CD8-positive, alpha-beta memory T cell (primary cell): ENCODE measurements around the gene ZNF319. TPM values are rescaled to one million over a fixed set of nuclear protein-coding genes. Genes with fewer than 3 reads are reported as not detected.
"Not testable (repeated sequence)": the region's sequence is repeated elsewhere in the genome, so short reads cannot be mapped to it uniquely, and the experiment has no call there.

ENCODE experiments used
- CTCF ChIA-PET: fragments of 350-600 bp; sonication (Branson Sonifier 250); formaldehyde crosslinking; loops from one replicate; lab custom pipeline; 2021; ENCODE audit warnings: antibody characterized with exemption; lab: Charles Lee
- POLR2A ChIA-PET: fragments of 350-600 bp; sonication (Branson Sonifier 250); formaldehyde crosslinking; loops from one replicate; lab custom pipeline; 2021; ENCODE audit warnings: antibody characterized with exemption; lab: Charles Lee
- DNase-seq, 5 donors: peaks; one replicate each; pipeline versions ENCODE4 v3.0.0 to v3.0.0-alpha.2; 2020 to 2022; ENCODE audit warnings: mixed read lengths in 1 of 5
- H3K27ac ChIP-seq: one replicate; pipeline ENCODE4 v1.7.0; 2013; ENCODE audit warnings: low read depth, mild to moderate bottlenecking, low read length, moderate library complexity
- H3K27me3 ChIP-seq: 2 replicates; pipeline ENCODE4 v1.7.0; 2013; ENCODE audit warnings: low read length, mild to moderate bottlenecking; ENCODE audit not compliant: insufficient read depth, poor library complexity, severe bottlenecking
- H3K36me3 ChIP-seq: 2 replicates; pipeline ENCODE4 v1.7.0; 2013; ENCODE audit warnings: mild to moderate bottlenecking, low read length, moderate library complexity; ENCODE audit not compliant: insufficient read depth
- H3K4me1 ChIP-seq: 2 replicates; pipeline ENCODE4 v1.7.0; 2013; ENCODE audit warnings: mild to moderate bottlenecking, low read length, moderate library complexity; ENCODE audit not compliant: insufficient read depth
- H3K4me3 ChIP-seq: 2 replicates; pipeline ENCODE4 v1.7.0; 2013; ENCODE audit warnings: mild to moderate bottlenecking, low read length
- H3K9me3 ChIP-seq: 2 replicates; pipeline ENCODE4 v1.7.0; 2013; ENCODE audit warnings: mild to moderate bottlenecking, low read length
- H3K27ac Mint-ChIP-seq, 8 donors: one replicate each; pipeline ENCODE4 v1.8.0; 2020 to 2021; ENCODE audit warnings: mixed read lengths in 8 of 8, mild to moderate bottlenecking in 6 of 8, inconsistent platforms in 3 of 8, moderate library complexity in 3 of 8
- H3K27me3 Mint-ChIP-seq, 2 donors: one replicate each; pipeline ENCODE4 v1.8.0; 2020 to 2021; ENCODE audit warnings: mixed read lengths in 2 of 2, mild to moderate bottlenecking in 1 of 2, moderate library complexity in 1 of 2
- H3K36me3 Mint-ChIP-seq, 3 donors: one replicate each; pipeline ENCODE4 v1.8.0; 2020 to 2021; ENCODE audit warnings: mixed read lengths in 3 of 3, inconsistent platforms in 1 of 3, mild to moderate bottlenecking in 1 of 3
- H3K4me1 Mint-ChIP-seq, 3 donors: one replicate each; pipeline ENCODE4 v1.8.0; 2020 to 2021; ENCODE audit warnings: mixed read lengths in 3 of 3, inconsistent platforms in 1 of 3, mild to moderate bottlenecking in 1 of 3
- H3K4me3 Mint-ChIP-seq, 7 donors: one replicate each; pipeline ENCODE4 v1.8.0; 2020 to 2021; ENCODE audit warnings: mixed read lengths in 7 of 7, mild to moderate bottlenecking in 6 of 7, moderate library complexity in 4 of 7, inconsistent platforms in 2 of 7
- H3K9me3 Mint-ChIP-seq, 5 donors: one replicate each; pipeline ENCODE4 v1.8.0; 2020 to 2022; ENCODE audit warnings: mixed read lengths in 5 of 5, mild to moderate bottlenecking in 3 of 5, moderate library complexity in 2 of 5, inconsistent platforms in 1 of 5
- polyA plus RNA-seq: library from polyadenylated mRNA; unstranded; fragments of 300-500 nt; fragmentation: Illumina TruSeq; gene quantifications from one replicate; pipeline ENCODE4 v1.2.3, GENCODE V29; 2021
- total RNA-seq, 2 experiments: library from RNA; stranded (reverse); gene quantifications; one replicate each; pipeline ENCODE4 v1.2.3, GENCODE V29; 2021

Gene ZNF319
- total and polyA plus RNA-seq, 3 experiments from 2014 or later, result 11.9 to 18.5 (median 12.8) TPM

DNA sequence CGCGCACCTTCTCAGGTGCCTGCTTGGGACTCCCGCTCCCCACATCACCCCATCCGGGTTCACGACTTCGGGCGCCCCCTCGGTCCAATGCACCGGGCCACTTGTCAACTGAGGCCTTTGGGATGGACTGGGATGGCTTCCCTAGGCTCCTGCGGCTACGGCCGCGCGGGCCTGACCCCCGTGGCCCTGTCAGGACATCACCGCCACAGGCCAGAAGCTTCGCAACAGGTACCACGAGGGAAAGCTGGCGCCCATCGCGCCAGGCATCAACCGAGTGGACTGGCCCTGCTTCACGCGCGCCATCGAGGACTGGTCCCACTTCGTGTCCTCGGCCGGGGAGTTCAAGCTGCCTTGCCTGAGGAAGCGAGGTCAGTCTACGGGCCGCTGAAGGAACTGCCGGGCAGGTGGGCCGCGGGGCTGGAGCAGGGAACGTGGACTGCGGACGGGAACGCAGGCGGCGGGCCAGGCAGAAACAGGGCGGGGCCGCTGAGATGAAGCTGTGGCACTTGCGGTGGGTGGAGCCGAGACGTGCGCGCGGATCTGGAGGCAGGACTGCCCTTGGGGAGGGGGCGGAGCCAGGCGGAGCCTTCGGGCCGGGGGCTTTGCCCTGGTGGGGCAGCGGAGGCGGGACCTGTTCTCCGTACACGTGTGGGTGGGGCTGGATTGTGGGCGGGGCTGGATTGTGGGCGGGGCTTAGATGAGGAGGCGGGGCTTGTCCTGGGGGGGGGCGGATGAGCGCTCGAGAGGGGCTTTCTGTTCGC is 15.8 kb downstream of the ZNF319 start:
- POLR2A ChIA-PET, result interaction anchor here (1.5 kb wide), 1 partner anchor 14 kb away, joined by 9 read pairs; no protein-coding TSS in a partner anchor
- Mint-ChIP-seq H3K27me3 (peaks cover 0 to 1% of the 10 kb centered on the region in 2 donors), H3K27ac (peak overlapping the region; percentile 47 to 94 (median 84))

DNA sequence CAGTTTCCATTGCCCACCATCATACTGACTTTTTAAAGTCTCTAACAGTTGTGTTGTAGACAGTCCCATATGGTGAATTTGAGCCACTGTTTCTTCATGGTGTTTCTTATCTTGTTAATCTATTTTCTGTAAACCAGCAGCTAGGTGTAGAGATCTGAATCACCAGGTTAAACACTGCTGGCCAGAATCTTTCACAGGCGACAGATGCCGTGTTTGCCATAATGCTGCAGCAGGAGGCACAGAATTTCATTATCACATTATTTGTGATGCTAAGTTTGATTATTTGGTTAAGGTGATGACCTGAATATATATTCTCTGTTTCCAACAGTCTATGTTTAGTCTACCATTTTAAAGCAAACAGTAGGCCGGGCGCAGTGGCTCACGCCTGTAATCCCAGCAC is 18.1 kb downstream of the ZNF319 start:
- ChIA-PET POLR2A (interaction anchor here (0.6 to 1.5 kb wide), 2 partner anchors 11 to 42 kb away, joined by 3 read pairs; no protein-coding TSS in a partner anchor), CTCF (no interaction called here)
- Mint-ChIP-seq H3K27ac (no peak overlapping the region), H3K36me3 (peaks cover 0 to 2% (median 0%) of the 10 kb centered on the region in 3 donors), H3K9me3 (no peaks in the 10 kb centered on the region), H3K27me3 (peaks cover 0 to 1% of the 10 kb centered on the region in 2 donors), H3K4me3 (peak overlapping the region in 1 of 7 donors; percentile 56), H3K4me1 (peaks cover 10 to 23% (median 15%) of the 10 kb centered on the region in 3 donors)
- Histone ChIP-seq H3K4me1 (peaks cover 14% of the 10 kb centered on the region), H3K4me3 (no peak overlapping the region), H3K27me3 (no peaks in the 10 kb centered on the region), H3K36me3 (no peaks in the 10 kb centered on the region), H3K27ac (no peak overlapping the region), H3K9me3 (no peaks in the 10 kb centered on the region)
- DNase-seq, result no peak

More for the DNA sequence above, 15.8 kb downstream of the ZNF319 start:
- Histone ChIP-seq H3K27ac (peak overlapping the region; percentile 38), H3K4me3 (peak overlapping the region; percentile 81), H3K9me3 (no peaks in the 10 kb centered on the region), H3K27me3 (no peaks in the 10 kb centered on the region), H3K4me1 (peaks cover 14% of the 10 kb centered on the region), H3K36me3 (no peaks in the 10 kb centered on the region)
- H3K4me3 Mint-ChIP-seq, result peak overlapping the region; percentile 87 to 94 (median 93)
- CTCF ChIA-PET, result interaction anchor here (1.3 to 1.8 kb wide), 3 partner anchors 15 to 86 kb away, joined by 3 to 8 read pairs (median 4); partner anchors contain the start of genes USB1 and ZNF319
- peaks cover 10 to 27% (median 15%) of the 10 kb centered on the region in 3 donors for H3K4me1 Mint-ChIP-seq
- peaks cover 0 to 2% (median 0%) of the 10 kb centered on the region in 3 donors for H3K36me3 Mint-ChIP-seq
- peak; percentile 88 to 95 (median 91) for DNase-seq
- H3K9me3 Mint-ChIP-seq, result no peaks in the 10 kb centered on the region

DNA sequence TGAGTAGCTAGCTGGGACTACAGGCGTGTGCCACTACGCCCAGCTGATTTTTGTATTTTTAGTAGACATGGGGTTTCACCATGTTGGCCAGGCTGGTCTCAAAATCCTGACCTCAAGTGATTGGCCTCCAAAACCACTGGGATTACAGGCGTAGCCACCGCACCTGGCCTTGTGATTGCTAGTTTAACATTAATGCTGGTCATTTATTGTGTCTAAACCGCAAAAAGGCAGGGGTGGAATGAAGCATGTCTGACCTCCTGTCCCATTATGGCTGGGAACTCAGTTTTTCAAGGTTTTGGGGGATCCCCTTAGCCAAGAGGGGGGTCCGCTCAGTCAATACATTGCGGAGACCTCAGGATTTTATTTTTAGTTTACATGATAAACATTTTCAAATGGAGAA is 18.8 kb downstream of the ZNF319 start:
- no peaks in the 10 kb centered on the region for H3K27me3 ChIP-seq
- no peaks in the 10 kb centered on the region for H3K36me3 ChIP-seq
- peak overlapping the region in 1 of 8 donors; percentile 16 for H3K27ac Mint-ChIP-seq
- H3K9me3 Mint-ChIP-seq, result no peaks in the 10 kb centered on the region
- H3K36me3 Mint-ChIP-seq, result peaks cover 0 to 2% (median 0%) of the 10 kb centered on the region in 3 donors
- H3K4me1 Mint-ChIP-seq, result peaks cover 8 to 23% (median 15%) of the 10 kb centered on the region in 3 donors
- H3K4me1 ChIP-seq, result peaks cover 14% of the 10 kb centered on the region
- peak overlapping the region in 1 of 7 donors; percentile 56 for H3K4me3 Mint-ChIP-seq
- ChIA-PET CTCF (no interaction called here), POLR2A (no interaction called here)
- no peaks in the 10 kb centered on the region for H3K9me3 ChIP-seq
- DNase-seq, result no peak
- H3K4me3 ChIP-seq, result no peak overlapping the region
- H3K27ac ChIP-seq, result no peak overlapping the region
- H3K27me3 Mint-ChIP-seq, result peaks cover 0 to 1% of the 10 kb centered on the region in 2 donors

DNA sequence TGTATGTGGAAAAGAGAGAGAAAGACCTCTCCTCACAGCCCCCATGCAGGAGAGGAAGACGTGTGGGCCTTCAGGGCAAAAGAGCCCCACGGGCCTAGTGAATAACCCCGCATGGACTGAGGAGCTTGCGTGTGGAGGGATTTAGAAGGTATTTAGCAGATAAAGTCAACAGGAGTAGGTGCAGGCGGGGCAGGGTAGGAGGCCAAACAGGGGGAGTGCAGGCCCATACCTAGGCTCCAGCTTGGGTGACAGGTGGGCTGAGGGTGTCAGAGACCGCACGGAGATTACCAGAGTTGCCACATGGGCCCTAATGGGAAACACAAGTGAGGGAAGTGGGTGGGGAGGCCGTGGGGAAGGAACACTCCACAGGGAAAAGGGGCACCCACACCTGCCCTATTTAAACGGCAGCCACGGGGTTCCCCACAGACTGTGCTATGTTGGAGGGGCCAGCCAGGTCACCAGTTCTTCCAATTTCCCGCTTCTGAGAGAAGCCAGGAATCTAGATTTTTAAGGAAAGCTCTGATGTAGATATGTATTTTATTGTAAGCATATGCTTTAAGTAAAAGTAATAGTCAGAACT is 21.4 kb downstream of the ZNF319 start:
- Mint-ChIP-seq H3K4me3 (no peak overlapping the region), H3K4me1 (peaks cover 0 to 1% (median under 1%) of the 10 kb centered on the region in 3 donors), H3K36me3 (no peaks in the 10 kb centered on the region), H3K27me3 (no peaks in the 10 kb centered on the region), H3K27ac (peak overlapping the region in 1 of 8 donors; percentile 6), H3K9me3 (no peaks in the 10 kb centered on the region)
- Histone ChIP-seq H3K4me3 (no peak overlapping the region), H3K4me1 (peaks cover 2% of the 10 kb centered on the region), H3K36me3 (no peaks in the 10 kb centered on the region), H3K27ac (no peak overlapping the region), H3K27me3 (no peaks in the 10 kb centered on the region), H3K9me3 (no peaks in the 10 kb centered on the region)
- DNase-seq, result peak in 1 of 5 donors; percentile 26
- ChIA-PET CTCF (interaction anchor here (1.1 kb wide), 1 partner anchor 9 kb away, joined by 3 read pairs; the partner anchor contains the start of gene CNGB1), POLR2A (no interaction called here)

DNA sequence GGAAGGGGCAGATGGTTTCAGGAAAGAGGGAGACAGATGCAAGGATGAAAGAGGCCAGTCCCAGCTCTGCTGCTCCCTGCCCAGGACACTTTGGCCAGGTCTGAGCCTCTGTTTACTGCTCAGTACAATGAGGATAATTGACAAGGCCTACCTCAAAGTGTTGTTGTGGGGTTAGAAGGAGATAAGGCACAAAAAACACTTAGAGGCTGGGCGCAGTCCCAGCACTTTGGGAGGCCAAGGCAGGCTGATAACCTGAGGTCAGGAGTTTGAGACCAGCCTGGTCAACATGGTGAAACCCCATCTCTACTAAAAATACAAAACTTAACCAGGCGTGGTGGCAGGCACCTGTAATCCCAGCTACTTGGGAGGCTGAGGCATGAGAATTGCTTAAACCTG is 22.4 kb downstream of the ZNF319 start:
- DNase-seq, H3K27me3 ChIP-seq, H3K4me1 ChIP-seq, H3K4me3 Mint-ChIP-seq, CTCF ChIA-PET, H3K27ac Mint-ChIP-seq, POLR2A ChIA-PET, H3K36me3 ChIP-seq, H3K27me3 Mint-ChIP-seq, H3K4me1 Mint-ChIP-seq, H3K36me3 Mint-ChIP-seq, H3K4me3 ChIP-seq, H3K9me3 Mint-ChIP-seq, H3K27ac ChIP-seq, H3K9me3 ChIP-seq: not testable (repeated sequence)

DNA sequence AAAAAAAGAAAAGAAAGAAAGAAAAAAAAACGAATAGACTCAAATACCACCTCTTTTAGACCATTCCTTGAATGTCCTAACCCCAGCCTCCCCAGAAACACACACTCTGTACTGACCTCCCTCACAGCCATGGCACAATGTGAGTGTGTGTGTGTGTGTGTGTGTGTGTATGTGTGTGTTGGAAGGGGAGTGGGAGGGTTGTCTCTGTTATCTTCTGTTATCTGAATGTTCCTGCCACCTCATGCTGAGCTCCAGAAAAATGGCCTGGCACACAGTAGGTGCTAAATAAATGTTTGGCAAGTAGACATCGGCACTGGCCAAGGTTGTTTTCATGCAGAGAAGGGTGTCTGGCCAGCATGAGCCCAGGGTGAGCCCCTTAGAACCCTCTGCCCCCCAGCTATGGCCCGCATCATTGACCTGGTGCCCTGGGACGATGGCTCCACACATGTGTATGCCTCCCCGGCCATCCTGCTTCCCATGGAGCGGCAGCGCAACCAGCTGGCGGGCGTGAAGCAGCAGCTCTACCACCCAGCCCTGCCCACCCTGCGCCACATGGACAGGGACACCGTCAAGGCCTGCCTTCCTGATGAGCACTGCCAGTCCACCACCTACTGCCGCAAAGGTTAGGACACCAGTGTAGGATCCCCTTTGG is 22.9 kb downstream of the ZNF319 start:
- Histone ChIP-seq H3K4me3 (no peak overlapping the region), H3K9me3 (no peaks in the 10 kb centered on the region), H3K36me3 (no peaks in the 10 kb centered on the region), H3K4me1 (no peaks in the 10 kb centered on the region), H3K27ac (no peak overlapping the region), H3K27me3 (no peaks in the 10 kb centered on the region)
- H3K4me3 Mint-ChIP-seq, result no peak overlapping the region
- H3K27me3 Mint-ChIP-seq, result peaks cover 0 to 1% of the 10 kb centered on the region in 2 donors
- peak in 1 of 5 donors; percentile 42 for DNase-seq
- no peaks in the 10 kb centered on the region for H3K4me1 Mint-ChIP-seq
- CTCF ChIA-PET, result no interaction called here
- H3K9me3 Mint-ChIP-seq, result no peaks in the 10 kb centered on the region
- POLR2A ChIA-PET, result no interaction called here
- H3K36me3 Mint-ChIP-seq, result no peaks in the 10 kb centered on the region
- H3K27ac Mint-ChIP-seq, result no peak overlapping the region

DNA sequence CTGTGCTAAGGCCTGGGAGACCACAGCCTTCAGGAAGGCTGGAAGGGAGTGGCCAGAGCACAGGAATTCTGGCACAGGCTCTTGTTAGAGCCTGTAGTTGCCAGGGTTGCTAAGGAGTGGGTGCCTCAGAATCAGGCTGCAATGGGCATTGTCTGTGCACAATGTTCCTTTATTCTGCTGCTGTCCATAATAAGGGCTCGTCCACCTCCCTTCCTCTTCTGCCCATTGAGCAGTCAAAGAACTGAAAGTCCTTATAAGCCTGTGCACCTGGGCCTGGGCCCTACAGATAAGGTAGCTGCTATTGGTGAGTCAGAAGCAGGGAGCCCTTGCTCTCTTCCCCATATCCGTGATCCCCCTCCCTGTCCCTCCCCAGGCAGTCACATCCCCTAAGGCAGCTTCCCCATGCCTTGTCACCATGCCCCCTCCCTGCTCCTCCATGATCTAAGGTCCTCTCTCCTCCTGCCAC is 24.1 kb downstream of the ZNF319 start:
- H3K4me1 ChIP-seq, result no peaks in the 10 kb centered on the region
- no peak overlapping the region for H3K27ac ChIP-seq
- no peaks in the 10 kb centered on the region for H3K36me3 ChIP-seq
- Mint-ChIP-seq H3K27me3 (peaks cover 1 to 7% of the 10 kb centered on the region in 2 donors), H3K27ac (no peak overlapping the region), H3K4me3 (no peak overlapping the region), H3K9me3 (no peaks in the 10 kb centered on the region), H3K4me1 (no peaks in the 10 kb centered on the region), H3K36me3 (no peaks in the 10 kb centered on the region)
- POLR2A ChIA-PET, result no interaction called here
- peak in 1 of 5 donors; percentile 13 for DNase-seq
- no peaks in the 10 kb centered on the region for H3K9me3 ChIP-seq
- CTCF ChIA-PET, result no interaction called here
- H3K27me3 ChIP-seq, result no peaks in the 10 kb centered on the region
- H3K4me3 ChIP-seq, result no peak overlapping the region
